ENCODE data around the gene ADCY10.

ADCY10 gene

GRCh38 chr1:167782946-167783345 lies 131.0 kb downstream of the ADCY10 start:
- DNase-seq (ENCODE audit: low spot score) = no peak

DNA sequence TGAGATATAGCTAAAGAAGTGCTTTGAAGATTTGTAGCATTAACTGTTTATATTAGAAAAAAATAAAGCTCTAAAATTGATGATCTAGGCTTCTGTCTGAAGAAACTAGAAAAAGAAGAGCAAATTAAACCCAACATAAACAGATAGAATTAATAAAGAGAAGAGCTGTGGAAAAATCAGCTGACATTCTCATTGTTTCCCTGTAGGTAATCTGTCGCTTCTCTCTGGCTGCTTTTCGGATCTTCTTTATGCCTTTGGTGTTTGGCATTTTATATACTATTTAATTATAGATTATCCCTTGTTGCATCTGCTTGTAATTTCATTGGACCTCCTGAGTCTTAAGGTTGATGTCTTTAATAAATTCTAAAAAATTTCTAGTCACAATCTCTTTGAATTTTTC lies 132.4 kb downstream of the ADCY10 start:
- no peak for DNase-seq (ENCODE audit: low spot score)

GRCh38 chr1:167777269-167777650 lies 136.7 kb downstream of the ADCY10 start:
- DNase-seq (ENCODE audit: low spot score) = no peak

DNA sequence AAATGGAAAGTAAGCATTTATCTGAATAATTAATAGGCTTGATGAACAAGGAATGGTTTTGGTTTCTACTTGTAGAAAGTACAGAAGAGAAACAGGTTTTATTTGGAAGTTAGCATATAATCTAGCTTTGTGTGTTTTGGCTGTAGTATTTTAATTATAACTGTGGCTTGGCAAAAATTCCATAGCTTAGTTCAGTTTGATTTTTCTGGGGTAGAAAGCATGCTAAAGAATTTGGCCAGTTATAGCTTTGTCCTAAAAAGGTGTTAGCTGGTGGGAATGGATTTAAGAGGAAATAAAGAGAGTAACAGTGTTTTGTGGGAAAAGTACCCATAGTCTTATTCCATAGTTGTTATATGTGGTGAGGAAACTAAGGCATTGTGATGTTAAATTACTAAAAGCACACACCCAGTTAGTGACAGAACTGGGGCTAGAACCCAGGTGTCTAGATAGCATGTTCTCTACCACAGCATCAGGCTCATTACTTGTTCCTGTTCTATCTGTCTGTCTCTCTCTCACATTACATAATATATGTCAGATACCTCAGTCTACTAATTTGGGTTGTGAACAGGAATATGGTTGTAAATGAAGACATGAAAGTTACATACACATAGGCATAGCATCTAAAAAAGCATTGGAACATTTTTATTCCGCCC lies 137.2 kb downstream of the ADCY10 start:
- no peak for DNase-seq (ENCODE audit: low spot score)

- no peak for DNase-seq (ENCODE audit: low spot score)
Observed at GRCh38 chr1:167776151-167776550, 137.8 kb downstream of the ADCY10 start.

GRCh38 chr1:167775178-167775577 lies 138.8 kb downstream of the ADCY10 start:
- DNase-seq (ENCODE audit: low spot score) = no peak

- no peak for DNase-seq (ENCODE audit: low spot score)
Observed at GRCh38 chr1:167774710-167775109, 139.2 kb downstream of the ADCY10 start.

DNA sequence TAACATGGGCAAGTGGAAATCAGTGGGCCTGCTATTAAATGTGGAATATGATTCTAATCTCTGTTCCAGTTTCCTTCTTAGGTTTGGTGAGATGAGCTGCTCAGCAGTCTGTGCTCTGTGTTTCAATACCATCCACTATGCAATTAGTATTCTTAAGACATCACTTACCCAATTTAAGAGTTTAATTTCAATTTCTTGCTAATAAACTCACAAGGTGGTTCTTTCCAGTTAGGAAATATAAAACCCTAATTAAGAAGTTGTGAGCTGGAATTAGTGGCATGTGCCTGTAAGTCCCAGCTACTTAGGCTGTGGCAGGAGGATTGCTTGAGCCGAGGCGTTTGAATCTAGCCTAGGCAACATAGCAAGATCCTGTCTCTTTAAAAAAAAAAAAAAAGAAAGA lies 140.4 kb downstream of the ADCY10 start:
- DNase-seq (ENCODE audit: low spot score) = no peak

DNA sequence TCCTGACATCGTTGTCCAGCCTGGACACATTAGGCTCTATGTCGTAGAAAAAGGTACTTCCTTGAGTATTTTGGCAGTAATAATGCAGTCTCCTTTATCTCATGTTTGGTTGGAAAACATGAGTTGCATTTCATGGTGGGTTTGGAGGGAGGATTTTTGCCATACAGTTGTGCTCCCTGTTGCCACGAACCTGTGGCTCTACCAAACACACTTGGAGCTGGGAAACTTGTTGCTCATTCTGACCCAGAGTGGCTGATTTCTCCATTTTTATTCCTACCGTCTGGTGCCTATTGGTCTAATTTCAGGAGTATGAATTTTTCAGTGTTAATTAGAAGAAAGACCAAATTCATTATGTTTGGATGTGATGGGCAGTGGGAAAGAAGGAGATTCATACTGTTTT lies 141.5 kb downstream of the ADCY10 start:
- DNase-seq (ENCODE audit: low spot score) = no peak

DNA sequence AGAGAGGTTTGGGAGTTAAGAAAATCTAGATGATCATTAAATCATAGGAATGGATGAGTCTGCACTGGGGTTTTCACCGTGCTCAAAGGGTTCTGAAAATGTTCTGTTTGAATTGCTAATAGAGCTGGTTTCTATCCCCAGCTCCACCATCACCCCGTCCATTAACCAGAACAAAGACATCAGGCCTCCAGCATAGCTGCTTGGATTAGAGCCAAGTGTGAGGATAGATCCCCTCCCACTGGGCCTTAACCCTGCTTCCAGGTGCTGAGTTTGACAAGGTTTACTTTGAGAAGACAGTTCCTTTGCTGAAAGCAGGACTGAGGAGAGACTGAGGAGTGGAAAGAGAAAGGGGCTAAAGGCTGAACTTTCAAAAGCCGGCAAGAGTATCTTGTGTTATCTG lies 143.8 kb downstream of the ADCY10 start:
- DNase-seq (ENCODE audit: low spot score) = no peak

DNA sequence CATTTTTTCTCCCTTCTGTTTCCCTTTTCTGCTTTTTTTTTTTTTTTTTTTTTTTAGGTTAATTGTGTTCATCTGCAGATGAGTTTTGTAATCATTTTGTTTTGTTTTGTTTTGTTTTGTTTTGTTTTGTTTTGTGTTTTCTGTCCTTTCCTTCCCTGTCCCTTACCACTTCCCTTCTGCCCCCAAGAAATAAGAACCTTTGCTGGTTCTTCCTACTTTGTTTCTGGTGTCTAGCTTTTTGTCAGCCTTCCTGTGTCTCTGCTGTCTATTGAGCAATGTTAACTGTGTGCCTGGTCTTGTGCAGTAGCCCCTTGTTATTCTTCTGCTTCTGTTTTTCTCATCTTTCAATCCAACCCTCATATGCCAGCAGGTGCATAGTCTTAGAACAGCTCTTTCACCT lies 146.2 kb downstream of the ADCY10 start:
- no peak for DNase-seq (ENCODE audit: low spot score)

DNA sequence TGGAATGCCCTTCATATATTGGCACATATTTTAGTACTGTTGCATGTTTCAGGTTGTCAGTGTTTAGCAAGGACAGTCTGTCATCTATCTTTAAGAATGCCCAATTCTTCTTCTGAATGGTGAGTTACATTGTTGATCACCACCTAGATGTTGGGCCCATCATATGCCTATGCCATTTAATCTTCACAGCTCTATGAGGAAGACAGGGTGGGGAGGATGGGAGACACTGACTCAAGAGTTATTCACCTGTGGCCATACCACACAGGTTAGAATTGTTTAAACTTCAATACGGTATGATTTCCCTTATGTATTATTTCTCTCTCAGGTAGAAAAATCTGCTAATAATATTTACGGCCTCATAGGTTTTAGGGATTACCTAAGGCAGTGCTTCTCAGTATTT lies 147.4 kb downstream of the ADCY10 start:
- no peak for DNase-seq (ENCODE audit: low spot score)

DNA sequence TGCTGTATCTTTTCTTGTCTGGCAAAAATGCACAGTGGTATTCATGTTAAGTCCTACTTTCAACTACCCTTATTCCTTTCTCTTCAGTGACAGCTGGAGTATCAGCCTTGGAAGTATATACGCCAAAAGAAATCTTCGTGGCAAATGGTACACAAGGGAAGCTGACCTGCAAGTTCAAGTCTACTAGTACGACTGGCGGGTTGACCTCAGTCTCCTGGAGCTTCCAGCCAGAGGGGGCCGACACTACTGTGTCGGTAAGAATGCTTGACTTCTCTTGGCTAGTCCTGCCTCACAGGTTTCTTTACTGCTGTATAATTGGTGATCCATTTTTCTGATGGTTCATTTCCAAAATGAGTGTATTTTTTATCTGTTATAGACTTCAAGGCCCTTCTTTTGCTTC lies 148.4 kb downstream of the ADCY10 start:
- no peak for DNase-seq (ENCODE audit: low spot score)

DNA sequence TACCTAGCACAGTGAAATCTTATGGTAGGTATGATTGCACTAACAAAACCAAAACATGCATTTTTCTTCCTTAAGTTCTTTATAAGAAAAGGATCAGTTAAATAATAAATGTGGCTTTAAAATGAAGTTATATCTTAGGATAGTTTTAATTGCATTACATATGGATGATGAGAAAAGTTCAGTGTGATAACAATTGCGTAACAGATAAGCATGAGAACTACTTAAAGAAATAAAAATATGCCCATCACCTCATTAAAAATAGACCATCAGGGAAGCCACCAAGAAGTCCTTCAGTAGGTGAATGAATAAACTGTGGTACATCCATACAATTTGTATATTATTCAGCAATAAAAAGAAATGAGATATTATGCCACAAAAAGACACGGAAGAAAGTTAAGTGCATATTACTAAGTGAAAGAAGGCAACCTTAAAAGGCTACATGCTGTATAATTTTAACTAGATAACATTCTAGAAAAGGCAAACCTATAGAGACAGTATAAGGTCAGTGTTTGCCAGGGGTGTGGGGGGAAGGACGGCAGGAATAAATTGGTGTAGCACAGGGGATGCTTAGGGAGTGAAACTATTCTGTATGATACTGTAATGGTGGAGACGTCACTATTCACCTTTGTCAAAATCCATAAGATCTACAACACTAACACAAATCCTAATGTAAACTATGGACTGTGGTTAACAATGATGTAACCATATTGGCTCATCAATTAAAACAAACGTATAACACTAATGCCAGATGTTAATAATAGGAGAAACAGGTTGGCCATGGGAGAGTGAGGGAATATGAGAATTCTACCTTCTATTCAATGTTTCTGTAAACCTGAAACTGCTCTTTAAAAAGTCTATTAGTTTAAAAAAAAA lies 149.2 kb downstream of the ADCY10 start:
- DNase-seq (ENCODE audit: low spot score) = no peak

GRCh38 chr1:167763525-167764220 lies 150.3 kb downstream of the ADCY10 start:
- no peak for DNase-seq (ENCODE audit: low spot score)

- no peak for DNase-seq (ENCODE audit: low spot score)
Observed at GRCh38 chr1:167762061-167762746, 151.7 kb downstream of the ADCY10 start.

DNA sequence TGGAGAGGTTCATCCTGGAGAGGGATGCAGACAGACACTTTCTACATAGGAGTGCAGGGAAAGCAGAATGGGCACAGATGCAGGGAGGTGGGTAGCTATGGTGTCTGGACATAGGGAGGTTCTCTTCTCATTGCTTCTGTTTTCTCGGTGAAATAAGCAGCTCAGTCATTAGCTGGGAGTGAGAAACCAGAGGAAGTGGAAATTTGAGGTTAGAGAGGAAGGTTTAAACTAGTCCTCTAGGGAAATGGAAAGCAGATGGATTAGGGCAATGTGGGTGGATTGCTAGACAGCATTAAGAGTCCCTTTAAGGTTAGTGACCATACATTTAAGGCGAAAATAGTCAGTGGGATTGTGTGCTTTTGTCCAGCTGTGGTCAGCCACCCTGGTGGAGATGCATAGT lies 152.5 kb downstream of the ADCY10 start:
- no peak for DNase-seq (ENCODE audit: low spot score)
